Stimulated activated CD4-positive, alpha-beta T cell treated with anti-CD3 and anti-CD28 coated beads, Interleukin-4, amount 100 ng/mL, for 4 hours (primary cell): ENCODE measurements around the gene SLC36A2.

ENCODE experiments used
- DNase-seq, 2 experiments: peaks; one replicate each; pipeline ENCODE4 v3.0.0-alpha.2; 2020

Gene SLC36A2

GRCh38 chr5:151281001-151281639 is 66.2 kb downstream of the SLC36A2 start:
- no peak for DNase-seq

- DNase-seq = no peak
Observed at GRCh38 chr5:151280443-151280842, 66.9 kb downstream of the SLC36A2 start.

DNA sequence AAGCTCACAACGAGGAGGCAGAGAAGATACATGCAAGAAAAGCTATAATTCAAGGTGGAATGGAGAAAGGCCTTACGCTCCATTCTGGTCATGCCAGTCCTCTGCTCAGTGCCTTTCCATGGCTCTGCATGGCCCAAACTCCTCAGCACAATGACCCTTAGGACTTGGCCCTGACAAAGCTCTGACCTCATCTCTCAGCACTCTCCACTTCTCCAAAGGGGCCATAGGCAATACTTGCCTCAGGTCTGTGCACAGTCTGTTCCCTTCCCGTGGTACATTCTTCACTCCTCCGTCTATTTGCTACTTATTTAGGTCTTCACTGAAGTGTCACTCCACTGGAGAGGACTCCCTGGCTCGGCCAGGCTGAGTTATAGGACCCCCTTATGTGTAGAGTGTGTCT is 68.5 kb downstream of the SLC36A2 start:
- DNase-seq = no peak

- DNase-seq = no peak
Observed at GRCh38 chr5:151275803-151276202, 71.6 kb downstream of the SLC36A2 start.

GRCh38 chr5:151274666-151275065 is 72.7 kb downstream of the SLC36A2 start:
- DNase-seq = no peak

- no peak for DNase-seq
Observed at GRCh38 chr5:151271336-151271735, 76.0 kb downstream of the SLC36A2 start.

- DNase-seq = no peak
Observed at GRCh38 chr5:151270599-151270998, 76.8 kb downstream of the SLC36A2 start.

DNA sequence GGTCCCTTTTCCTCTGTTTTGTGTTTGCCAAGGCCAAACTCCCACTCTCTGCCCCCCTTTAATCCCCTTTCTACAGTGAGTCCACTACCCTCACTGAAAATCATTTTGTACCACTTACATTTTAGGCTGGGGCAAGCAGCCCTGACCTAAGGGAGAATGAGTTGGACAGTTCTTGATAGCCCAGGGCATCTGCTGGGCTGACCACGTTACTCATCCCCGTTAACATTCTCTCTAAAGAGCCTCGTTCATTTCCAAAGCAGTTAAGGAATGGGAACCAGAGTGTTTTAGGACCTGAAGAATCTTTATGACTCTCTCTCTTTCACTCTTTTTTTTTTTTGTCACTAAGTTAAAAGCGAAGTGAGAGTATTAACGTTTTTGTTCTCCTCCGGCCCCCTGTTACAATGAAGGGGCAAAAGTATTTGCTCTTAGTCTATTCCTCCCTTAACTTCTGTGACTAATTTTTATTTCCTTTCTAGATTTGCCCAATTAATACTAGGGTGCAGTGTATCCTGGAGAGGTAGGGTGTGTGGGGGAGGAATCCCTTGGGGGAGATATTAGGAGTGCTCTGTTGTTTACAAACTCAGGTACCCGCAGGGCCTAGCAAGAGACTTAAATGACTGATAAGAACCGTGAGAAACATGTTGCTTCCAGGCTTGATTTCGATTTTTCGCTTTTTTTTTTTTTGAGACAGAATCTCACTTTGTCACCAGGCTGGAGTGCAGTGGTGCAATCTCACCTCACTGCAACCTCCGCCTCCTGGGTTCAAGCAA is 79.7 kb downstream of the SLC36A2 start:
- no peak for DNase-seq
